ENCODE data around the gene ARX. TPM values are rescaled to one million over a fixed set of nuclear protein-coding genes. Genes with fewer than 3 reads are reported as not detected.

ARX gene
- total and polyA plus RNA-seq, 11 donors = not detected

DNA sequence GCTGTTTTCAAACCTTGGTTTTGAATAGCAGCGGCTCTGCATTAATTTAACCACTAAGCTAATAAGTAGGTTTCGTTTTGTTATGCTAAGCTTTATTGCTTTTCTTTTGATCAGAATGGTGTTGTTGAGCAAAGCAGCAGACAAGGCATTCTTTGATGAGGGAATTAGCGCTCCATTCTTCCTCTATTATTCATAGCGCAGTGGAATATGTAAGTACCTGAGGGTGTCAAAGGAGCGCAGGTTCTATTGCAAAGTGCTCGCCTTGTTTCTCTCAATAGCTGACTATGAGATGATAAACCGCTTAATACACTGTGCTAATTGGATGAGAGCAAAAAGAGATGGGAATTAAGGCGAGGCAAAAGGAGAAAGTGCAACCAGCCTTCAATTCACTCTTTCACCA lies 16.3 kb downstream of the ARX start:
- H3K27me3 ChIP-seq = peaks cover 0 to 54% (median 12%) of the 10 kb centered on the region in 9 donors
- TF ChIP-seq, protein P1, sequence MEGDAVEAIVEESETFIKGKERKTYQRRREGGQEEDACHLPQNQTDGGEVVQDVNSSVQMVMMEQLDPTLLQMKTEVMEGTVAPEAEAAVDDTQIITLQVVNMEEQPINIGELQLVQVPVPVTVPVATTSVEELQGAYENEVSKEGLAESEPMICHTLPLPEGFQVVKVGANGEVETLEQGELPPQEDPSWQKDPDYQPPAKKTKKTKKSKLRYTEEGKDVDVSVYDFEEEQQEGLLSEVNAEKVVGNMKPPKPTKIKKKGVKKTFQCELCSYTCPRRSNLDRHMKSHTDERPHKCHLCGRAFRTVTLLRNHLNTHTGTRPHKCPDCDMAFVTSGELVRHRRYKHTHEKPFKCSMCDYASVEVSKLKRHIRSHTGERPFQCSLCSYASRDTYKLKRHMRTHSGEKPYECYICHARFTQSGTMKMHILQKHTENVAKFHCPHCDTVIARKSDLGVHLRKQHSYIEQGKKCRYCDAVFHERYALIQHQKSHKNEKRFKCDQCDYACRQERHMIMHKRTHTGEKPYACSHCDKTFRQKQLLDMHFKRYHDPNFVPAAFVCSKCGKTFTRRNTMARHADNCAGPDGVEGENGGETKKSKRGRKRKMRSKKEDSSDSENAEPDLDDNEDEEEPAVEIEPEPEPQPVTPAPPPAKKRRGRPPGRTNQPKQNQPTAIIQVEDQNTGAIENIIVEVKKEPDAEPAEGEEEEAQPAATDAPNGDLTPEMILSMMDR (IDR thresholded peaks at IDR 0.05) = no peak
- TF ChIP-seq POLR2A (IDR thresholded peaks at IDR 0.05) = no peak
- 52 to 98% (median 77%) methylated on average over 8 of the region's 8 CpGs for WGBS, 4 donors
- H3K4me1 ChIP-seq = peaks cover 0 to 10% (median 0%) of the 10 kb centered on the region in 12 donors
- no peak for ATAC-seq
- intact Hi-C loops (cut with DNase I) = no loop called here
- no peak overlapping the region for H3K27ac ChIP-seq
- DNase-seq = no peak
- no peak overlapping the region for H3K4me3 ChIP-seq
- H3K9me3 ChIP-seq = no peaks in the 10 kb centered on the region
- peaks cover 0 to 5% (median 0%) of the 10 kb centered on the region in 9 donors for H3K36me3 ChIP-seq

DNA sequence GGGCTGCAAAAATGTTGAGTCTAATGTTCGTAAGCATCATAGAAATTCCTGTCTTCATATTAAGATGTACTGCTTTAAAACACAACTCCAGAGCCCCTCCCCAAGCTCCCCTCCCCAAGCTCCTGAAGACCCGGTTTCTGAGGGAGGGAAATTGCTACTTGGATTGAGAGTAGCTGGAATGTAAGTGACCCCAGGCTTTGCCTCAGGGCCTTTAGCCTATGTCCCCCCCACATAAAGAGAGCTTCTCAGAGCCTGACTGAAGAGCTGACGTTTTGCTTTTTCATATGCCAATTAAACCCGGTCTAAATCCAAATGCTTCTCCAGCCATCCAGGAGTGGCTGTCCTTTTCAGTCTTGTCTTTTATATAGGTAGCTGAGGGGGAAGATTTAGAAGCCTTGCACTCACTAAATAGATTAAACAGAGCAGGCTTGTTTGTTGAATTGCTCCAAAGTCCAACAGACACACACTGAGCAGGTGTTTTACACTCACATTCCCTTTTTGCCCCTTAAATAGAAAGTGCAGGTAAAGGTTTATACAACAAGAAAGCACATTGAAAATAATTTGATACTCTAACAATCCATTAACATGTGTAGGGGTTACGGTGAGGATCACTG lies 19.6 kb downstream of the ARX start:
- 54 to 87% (median 68%) methylated on average over 5 of the region's 5 CpGs for WGBS, 4 donors
- DNase-seq (no peak), ATAC-seq (no peak)
- Histone ChIP-seq H3K36me3 (peaks cover 0 to 5% (median 0%) of the 10 kb centered on the region in 9 donors), H3K27me3 (peaks cover 0 to 37% (median 0%) of the 10 kb centered on the region in 9 donors), H3K27ac (no peak overlapping the region), H3K4me1 (no peaks in the 10 kb centered on the region), H3K9me3 (no peaks in the 10 kb centered on the region), H3K4me3 (no peak overlapping the region)
- no peak for TF ChIP-seq POLR2A (IDR thresholded peaks at IDR 0.05)
- intact Hi-C loops (cut with DNase I) = no loop called here

DNA sequence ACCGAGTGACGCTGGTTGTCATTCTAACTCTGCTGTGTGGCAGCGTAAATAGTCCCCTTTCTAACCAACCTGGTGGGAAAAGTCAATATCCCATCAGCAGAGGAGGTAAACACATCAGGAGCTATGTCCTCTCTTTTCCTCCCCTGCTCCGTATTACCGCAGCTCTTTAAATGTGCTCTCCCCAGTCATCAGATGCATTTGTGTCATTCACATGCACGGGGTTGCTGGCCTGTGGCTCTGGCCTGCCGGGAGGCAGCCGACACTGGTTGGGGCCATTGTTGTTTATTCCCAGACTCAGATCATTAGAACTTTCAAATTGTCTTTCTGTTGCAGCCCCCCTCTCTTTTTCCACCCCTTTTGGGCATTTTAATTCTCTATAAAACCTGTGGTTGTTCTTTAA lies 21.9 kb downstream of the ARX start:
- H3K36me3 ChIP-seq = peaks cover 0 to 5% (median 0%) of the 10 kb centered on the region in 9 donors

DNA sequence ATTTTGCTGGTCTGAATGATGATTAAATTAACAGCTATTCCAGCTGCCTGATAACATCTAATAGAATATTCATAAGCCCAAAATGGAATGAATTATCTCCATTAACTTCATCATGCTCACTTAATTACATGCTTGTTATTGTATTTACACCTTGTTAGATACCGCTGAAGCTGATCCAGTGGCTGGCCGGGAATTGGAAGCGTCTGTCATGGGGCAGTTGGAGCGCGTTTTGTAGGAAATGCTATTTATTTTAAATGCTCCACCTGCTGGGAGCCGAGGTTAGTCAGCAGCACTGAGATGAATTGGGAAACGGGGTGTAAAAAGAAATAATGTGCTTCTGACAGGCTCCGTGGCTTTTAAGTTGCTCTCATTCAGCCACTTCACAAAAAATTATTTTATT lies 25.2 kb downstream of the ARX start:
- WGBS, 4 donors = 62 to 89% (median 76%) methylated on average over 8 of the region's 8 CpGs
- Histone ChIP-seq H3K27ac (no peak overlapping the region), H3K36me3 (no peaks in the 10 kb centered on the region), H3K9me3 (no peaks in the 10 kb centered on the region), H3K4me1 (no peaks in the 10 kb centered on the region), H3K27me3 (peaks cover 0 to 20% (median 0%) of the 10 kb centered on the region in 9 donors), H3K4me3 (no peak overlapping the region)
- no peak for DNase-seq
- no peak for ATAC-seq
- intact Hi-C loops (cut with DNase I) = no loop called here
- TF ChIP-seq, protein P1 (IDR thresholded peaks at IDR 0.05) = no peak
- no peak for TF ChIP-seq POLR2A (IDR thresholded peaks at IDR 0.05)

More for the DNA sequence above, 21.9 kb downstream of the ARX start:
- no peak for DNase-seq
- peaks cover 0 to 20% (median 0%) of the 10 kb centered on the region in 9 donors for H3K27me3 ChIP-seq
- no peaks in the 10 kb centered on the region for H3K4me1 ChIP-seq
- no peak for ATAC-seq
- no peak overlapping the region for H3K27ac ChIP-seq
- TF ChIP-seq, protein P1 (IDR thresholded peaks at IDR 0.05) = no peak
- no peak for TF ChIP-seq POLR2A (IDR thresholded peaks at IDR 0.05)
- H3K4me3 ChIP-seq = no peak overlapping the region
- no peaks in the 10 kb centered on the region for H3K9me3 ChIP-seq
- intact Hi-C loops (cut with DNase I) = no loop called here
- 58 to 84% (median 76%) methylated on average over 8 of the region's 8 CpGs for WGBS, 4 donors

DNA sequence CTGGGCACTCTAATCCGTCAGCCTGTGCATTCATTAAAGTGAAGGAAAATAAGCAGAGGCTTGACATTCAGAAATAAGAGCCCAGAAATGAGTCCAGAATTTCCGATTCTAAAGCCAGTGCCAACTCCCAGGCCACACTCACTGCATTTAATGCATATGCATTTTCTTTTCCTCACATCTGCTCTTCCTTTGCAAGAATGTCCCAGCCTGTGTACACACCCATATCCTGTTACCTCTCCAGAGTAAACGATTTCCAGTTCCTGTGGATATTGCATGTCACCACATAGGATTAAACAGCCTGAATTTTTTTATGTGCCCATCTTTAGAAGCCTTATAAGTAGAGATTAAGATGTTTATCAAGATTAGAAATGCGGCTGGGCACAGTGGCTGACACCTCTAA lies 27.5 kb downstream of the ARX start:
- WGBS, 4 donors = 67 to 82% (median 72%) methylated on average over 4 of the region's 4 CpGs
- Histone ChIP-seq H3K9me3 (no peaks in the 10 kb centered on the region), H3K4me3 (no peak overlapping the region), H3K27me3 (peaks cover 0 to 8% (median 0%) of the 10 kb centered on the region in 9 donors), H3K27ac (no peak overlapping the region), H3K4me1 (no peaks in the 10 kb centered on the region), H3K36me3 (no peaks in the 10 kb centered on the region)
- DNase-seq = no peak
- no peak for ATAC-seq
- TF ChIP-seq, protein P1 (IDR thresholded peaks at IDR 0.05) = no peak
- no peak for TF ChIP-seq POLR2A (IDR thresholded peaks at IDR 0.05)
- intact Hi-C loops (cut with DNase I) = no loop called here
